ENCODE data around the gene IQCN.

The IQCN gene

DNA sequence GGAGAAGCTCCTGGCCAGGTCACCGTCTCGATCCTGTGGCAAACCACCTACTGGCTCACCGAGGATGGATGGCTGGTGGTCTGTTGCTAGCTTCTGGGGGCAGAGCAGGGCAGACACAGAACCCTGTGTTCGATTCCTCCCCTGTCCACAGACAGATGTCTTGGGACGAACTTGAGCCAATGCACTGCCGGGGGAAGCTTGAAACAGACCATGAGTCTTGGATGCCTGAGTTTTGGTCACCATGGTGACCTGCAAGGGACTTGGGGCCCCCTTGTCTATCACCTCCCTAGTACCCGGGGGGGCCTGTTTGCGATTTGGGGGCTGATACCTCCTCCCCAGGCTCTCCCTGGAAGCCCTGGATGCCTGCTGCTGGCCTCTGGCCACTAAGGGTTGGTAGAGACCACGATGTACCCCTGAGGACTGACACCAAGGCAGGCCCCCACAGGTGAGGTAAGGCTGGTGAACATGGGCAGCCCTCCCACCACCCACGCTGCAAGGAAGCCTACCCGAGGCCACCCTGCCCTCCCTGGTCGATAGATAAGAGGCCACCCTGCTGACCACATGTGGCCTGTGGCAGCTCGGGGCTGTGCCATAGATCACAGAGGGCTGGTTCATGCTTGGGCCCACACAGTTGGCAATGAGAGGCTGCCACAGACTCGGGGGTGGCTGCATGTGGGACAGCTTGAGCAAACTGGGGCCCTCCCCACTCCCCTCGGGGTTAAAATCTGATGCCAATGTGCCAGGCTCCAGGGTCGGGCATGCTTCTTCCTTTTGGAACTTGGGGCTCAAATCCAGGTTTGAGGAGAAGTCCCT is 10.7 kb downstream of the IQCN start:
- DNase-seq, result no peak

DNA sequence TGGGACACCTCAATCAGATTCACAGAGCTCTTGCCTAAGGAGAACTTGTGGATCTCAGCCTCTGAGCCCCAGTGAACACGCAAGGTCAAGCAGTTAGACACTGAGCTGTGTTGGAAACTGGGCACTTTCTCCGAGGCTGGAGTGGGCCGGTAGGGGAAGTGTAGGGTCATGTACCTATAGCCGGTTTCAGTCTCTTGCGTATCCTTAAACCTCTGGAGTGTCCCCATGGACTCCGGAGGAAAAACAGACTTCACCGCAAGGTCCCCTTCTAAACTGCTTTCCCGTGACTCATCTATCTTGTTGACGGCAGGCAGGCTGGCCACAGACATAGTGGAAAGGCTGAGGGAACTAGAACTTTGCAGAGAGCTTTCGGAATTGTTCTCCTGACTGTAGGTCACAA is 11.3 kb downstream of the IQCN start:
- DNase-seq, result no peak

GRCh38 chr19:18262144-18262543 is 12.1 kb downstream of the IQCN start:
- no peak for DNase-seq

- no peak for DNase-seq
These were observed 12.8 kb downstream of the IQCN start for GRCh38 chr19:18261474-18261873.

GRCh38 chr19:18259893-18260292 is 14.4 kb downstream of the IQCN start:
- no peak for DNase-seq

- no peak for DNase-seq
These were observed 16.5 kb downstream of the IQCN start for GRCh38 chr19:18257503-18258470.

GRCh38 chr19:18254546-18255503 is 19.4 kb downstream of the IQCN start:
- no peak for DNase-seq

GRCh38 chr19:18253716-18254115 is 20.5 kb downstream of the IQCN start:
- no peak for DNase-seq

- no peak for DNase-seq
These were observed 21.1 kb downstream of the IQCN start for GRCh38 chr19:18253130-18253529.

GRCh38 chr19:18252370-18252717 is 21.9 kb downstream of the IQCN start:
- no peak for DNase-seq

GRCh38 chr19:18251587-18252369 is 22.5 kb downstream of the IQCN start:
- DNase-seq, result peak; percentile 82

DNA sequence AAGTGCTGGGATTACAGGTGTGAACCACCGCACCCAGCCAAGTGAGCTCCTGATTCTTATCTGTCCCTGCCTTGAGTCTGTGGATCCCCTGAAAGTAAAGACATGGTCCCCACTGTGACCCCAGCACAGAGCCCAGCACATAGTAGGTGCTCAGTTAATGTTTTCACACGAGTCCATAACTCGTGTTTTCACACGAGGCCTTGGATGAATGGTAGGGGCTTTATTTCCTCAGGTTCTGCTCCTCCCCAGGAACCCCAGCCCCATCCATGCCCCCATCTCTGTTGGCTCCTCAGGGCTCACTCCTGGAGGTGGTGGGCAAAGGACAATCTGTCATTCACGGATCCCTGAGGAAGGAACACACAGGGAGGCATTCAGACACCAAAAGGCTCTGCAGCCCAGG is 24.4 kb downstream of the IQCN start:
- no peak for DNase-seq

DNA sequence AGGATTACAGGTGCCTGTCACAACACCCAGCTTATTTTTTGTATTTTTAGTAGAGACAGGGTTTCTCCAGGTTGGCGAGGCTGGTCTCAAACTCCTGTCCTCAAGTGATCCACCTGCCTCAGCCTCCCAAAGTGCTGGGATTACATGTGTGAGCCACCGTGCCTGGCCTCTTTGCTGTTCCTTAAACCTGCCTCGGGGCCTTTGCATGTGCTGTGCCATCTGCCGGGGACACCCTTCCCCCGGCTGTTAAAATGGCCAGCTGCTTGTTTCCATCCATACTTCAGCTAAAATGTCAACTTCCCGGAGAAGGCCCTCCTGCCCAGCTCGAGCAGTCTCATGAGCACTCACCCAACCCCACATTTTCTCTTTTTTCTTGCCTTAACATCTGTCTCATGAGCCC is 29.0 kb downstream of the IQCN start:
- no peak for DNase-seq

DNA sequence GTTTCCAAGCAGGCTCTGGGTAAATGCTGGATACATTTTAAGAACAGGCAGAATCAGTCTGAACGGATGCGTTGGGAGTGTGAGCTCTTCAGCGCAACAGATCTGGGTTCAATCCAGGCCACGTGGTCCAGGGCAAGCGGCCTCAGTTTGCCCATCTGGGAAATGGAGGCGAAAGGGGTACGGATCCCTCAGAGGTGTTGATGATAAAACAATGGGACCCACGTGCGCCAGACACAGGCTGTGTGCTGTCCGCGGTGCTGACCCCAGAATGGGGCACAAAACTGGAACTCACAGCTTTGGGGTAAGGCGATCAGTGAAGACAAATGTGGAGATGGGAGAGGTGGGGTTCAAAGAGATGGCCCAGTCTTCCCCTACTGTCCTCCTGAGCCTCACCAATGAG is 34.9 kb downstream of the IQCN start:
- DNase-seq, result no peak

DNA sequence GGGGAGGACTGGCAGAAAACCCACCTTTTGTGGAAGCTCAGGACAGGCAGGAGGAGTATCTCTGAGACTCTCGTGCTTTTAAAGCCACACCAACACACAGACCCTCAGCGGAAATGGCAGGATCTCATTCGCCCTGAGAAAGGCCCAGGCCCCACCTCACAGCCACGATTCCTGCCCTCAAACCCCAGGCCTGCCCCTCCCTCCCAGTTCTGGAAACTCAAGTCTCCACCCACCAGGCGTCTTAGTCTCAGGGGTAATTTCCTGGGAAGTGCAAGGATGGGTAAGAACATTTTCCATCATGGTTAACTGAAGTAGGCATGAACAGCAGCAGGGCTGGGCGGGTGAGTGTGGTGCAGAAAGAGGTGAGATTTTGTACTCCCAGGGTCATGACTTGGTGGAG is 40.1 kb downstream of the IQCN start:
- no peak for DNase-seq

DNA sequence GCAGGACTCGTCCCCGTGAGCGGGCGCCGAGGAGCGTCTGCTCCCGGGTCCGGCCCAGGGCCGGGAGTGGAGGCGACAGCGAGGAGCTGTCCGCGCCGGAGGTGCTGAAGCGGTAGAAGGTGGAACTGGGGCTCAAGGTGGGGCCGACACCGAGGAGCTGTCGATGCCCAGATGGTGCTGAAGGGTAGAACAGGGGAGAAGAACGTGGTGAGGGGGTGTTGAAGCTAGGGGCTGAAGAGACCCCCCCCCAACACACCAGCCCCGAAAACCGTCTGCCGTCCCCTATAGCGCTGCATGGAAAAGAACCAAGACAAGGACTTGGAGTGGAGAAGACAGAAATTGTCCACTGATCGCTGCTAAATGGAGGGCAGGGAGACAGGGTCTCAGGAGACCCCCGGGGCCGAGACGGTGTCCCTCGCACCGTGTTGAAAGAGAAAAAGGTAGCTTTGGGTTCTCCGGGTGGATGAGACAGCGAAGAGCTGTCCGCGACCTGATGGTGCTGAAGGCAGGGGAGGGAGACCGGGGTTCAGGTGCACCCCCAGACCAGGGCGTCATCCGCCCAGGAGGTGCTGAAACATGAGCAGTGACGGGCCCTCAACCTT is 40.9 kb downstream of the IQCN start:
- no peak for DNase-seq

GRCh38 chr19:18232540-18233223 is 41.6 kb downstream of the IQCN start:
- DNase-seq, result no peak

DNA sequence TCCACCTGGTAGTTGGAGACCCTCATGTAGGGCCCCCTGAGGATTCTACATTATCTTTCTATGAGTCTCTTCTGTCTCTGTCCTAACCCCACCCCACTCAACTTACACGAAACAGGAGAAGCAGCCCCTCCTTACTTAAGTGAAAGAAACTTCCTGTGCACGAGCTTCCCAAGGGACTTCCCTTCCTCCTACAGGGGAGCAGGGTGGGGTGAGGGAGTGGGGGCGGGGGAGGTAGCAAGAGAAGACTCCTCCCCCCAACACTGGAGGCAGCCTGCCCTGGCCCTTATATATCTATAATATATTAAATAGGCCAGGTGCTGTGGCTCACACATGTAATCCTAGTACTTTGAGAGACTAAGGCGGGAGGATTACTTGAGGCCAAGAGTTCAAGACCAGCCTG is 42.5 kb downstream of the IQCN start:
- no peak for DNase-seq

GRCh38 chr19:18230941-18231734 is 43.1 kb downstream of the IQCN start:
- DNase-seq, result no peak

DNA sequence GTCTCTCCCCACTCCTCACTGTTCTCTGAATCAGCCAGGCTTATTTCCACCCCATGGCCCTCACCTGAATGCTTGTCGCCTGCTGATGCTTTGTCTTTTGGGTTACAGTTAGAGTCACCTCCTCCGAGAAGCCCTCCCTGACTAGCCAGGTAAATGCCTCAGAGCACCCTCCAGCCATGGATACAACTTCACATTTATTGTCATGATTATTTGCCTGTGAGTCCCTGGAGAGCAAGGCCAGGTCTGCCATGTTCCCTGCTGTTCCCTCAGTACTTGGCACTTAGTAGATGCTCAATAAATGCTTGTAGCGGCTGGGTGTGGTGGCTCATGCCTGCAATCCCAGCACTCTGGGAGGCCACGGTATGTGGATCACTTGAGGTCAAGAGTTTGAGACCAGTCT is 44.3 kb downstream of the IQCN start:
- DNase-seq, result no peak

All from activated T-cell treated with anti-CD3 and anti-CD28 coated beads for 4 hours (primary cell).